ENCODE measurements around the gene FANK1. TPM values are rescaled to one million over a fixed set of nuclear protein-coding genes. Genes with fewer than 3 reads are reported as not detected.

FANK1 gene
- total RNA-seq, 1 donor from 2014 or later, result 0.30 TPM

GRCh38 chr10:125992254-125992653 lies 95.9 kb downstream of the FANK1 start:
- Histone ChIP-seq H3K36me3 (no peaks in the 10 kb centered on the region), H3K27ac (replicated peaks) (no peak overlapping the region), H3K4me3 (no peak overlapping the region), H3K4me1 (no peaks in the 10 kb centered on the region), H3K27me3 (ENCODE audit: low read depth) (no peaks in the 10 kb centered on the region), H3K9me3 (replicated peaks) (no peaks in the 10 kb centered on the region)
- intact Hi-C loops (cut with micrococcal nuclease), result no loop called here
- TF ChIP-seq, protein P1, sequence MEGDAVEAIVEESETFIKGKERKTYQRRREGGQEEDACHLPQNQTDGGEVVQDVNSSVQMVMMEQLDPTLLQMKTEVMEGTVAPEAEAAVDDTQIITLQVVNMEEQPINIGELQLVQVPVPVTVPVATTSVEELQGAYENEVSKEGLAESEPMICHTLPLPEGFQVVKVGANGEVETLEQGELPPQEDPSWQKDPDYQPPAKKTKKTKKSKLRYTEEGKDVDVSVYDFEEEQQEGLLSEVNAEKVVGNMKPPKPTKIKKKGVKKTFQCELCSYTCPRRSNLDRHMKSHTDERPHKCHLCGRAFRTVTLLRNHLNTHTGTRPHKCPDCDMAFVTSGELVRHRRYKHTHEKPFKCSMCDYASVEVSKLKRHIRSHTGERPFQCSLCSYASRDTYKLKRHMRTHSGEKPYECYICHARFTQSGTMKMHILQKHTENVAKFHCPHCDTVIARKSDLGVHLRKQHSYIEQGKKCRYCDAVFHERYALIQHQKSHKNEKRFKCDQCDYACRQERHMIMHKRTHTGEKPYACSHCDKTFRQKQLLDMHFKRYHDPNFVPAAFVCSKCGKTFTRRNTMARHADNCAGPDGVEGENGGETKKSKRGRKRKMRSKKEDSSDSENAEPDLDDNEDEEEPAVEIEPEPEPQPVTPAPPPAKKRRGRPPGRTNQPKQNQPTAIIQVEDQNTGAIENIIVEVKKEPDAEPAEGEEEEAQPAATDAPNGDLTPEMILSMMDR (IDR thresholded peaks at IDR 0.05; ENCODE audit: borderline replicate concordance), result no peak
- no peak for DNase-seq

DNA sequence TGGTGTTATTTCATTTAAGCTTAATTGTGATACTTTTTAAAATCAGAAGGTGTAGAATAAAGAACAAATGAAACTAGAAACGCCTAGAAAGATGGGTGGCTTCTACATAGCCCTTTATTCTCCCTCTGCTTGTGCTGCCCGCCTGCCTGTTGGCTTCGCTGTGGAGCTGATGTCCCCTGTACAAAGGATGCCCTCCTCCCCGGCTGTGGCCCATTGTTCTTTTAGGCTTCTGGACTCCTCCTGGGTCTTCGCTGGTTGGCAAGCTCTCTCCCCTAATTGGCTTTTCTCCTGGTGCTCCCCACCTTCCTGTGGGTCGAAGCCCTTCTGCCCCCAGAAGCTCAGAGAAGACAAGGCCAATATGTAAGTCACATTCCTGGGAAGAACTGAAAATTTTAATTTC lies 98.2 kb downstream of the FANK1 start:
- Histone ChIP-seq H3K27me3 (ENCODE audit: low read depth) (no peaks in the 10 kb centered on the region), H3K9me3 (replicated peaks) (no peaks in the 10 kb centered on the region), H3K4me3 (no peak overlapping the region), H3K27ac (replicated peaks) (no peak overlapping the region), H3K36me3 (no peaks in the 10 kb centered on the region), H3K4me1 (no peaks in the 10 kb centered on the region)
- TF ChIP-seq, protein P1 (IDR thresholded peaks at IDR 0.05; ENCODE audit: borderline replicate concordance), result no peak
- intact Hi-C loops (cut with micrococcal nuclease), result no loop called here
- no peak for DNase-seq

DNA sequence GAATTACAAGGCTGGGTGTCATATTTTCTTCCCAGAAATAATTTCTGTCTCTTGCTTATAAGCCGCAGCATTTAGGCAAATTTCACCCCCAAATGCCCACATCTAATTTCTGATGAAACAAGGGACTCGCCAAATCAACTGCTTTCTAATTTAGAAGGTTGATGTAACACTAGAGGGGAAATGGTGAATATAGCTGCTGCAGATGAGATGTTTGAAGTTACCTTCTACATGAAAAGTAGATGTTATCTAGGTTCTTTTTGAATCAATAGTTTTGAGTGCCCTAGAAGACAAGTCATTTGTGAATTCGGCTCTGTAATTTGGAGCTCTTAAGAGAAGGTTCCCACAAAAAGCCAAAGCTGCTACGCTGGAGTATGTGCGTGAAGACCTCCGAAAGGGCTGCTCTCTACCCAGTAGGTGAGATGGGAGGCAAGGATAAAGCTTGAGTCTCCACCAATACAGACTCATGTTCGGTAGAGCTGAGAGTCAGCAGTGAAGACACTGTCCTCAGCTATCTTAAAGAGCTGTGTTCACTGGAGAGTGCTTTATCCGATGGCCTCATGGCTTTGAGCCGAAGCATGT lies 99.5 kb downstream of the FANK1 start:
- Histone ChIP-seq H3K36me3 (no peaks in the 10 kb centered on the region), H3K27me3 (ENCODE audit: low read depth) (no peaks in the 10 kb centered on the region), H3K9me3 (replicated peaks) (no peaks in the 10 kb centered on the region), H3K4me3 (no peak overlapping the region), H3K27ac (replicated peaks) (no peak overlapping the region), H3K4me1 (no peaks in the 10 kb centered on the region)
- no peak for DNase-seq
- TF ChIP-seq, protein P1 (IDR thresholded peaks at IDR 0.05; ENCODE audit: borderline replicate concordance), result no peak
- intact Hi-C loops (cut with micrococcal nuclease), result no loop called here

GRCh38 chr10:125997586-125997985 lies 101.2 kb downstream of the FANK1 start:
- no peak overlapping the region for H3K4me3 ChIP-seq
- no peaks in the 10 kb centered on the region for H3K36me3 ChIP-seq
- DNase-seq, result no peak
- no peaks in the 10 kb centered on the region for H3K4me1 ChIP-seq
- no peak overlapping the region for H3K27ac ChIP-seq (replicated peaks)
- no peaks in the 10 kb centered on the region for H3K27me3 ChIP-seq (ENCODE audit: low read depth)
- no peaks in the 10 kb centered on the region for H3K9me3 ChIP-seq (replicated peaks)
- intact Hi-C loops (cut with micrococcal nuclease), result no loop called here
- TF ChIP-seq, protein P1 (IDR thresholded peaks at IDR 0.05; ENCODE audit: borderline replicate concordance), result no peak

- Histone ChIP-seq H3K27ac (replicated peaks) (no peak overlapping the region), H3K36me3 (no peaks in the 10 kb centered on the region), H3K27me3 (ENCODE audit: low read depth) (no peaks in the 10 kb centered on the region), H3K4me1 (no peaks in the 10 kb centered on the region), H3K9me3 (replicated peaks) (no peaks in the 10 kb centered on the region), H3K4me3 (no peak overlapping the region)
- no peak for DNase-seq
- TF ChIP-seq, protein P1 (IDR thresholded peaks at IDR 0.05; ENCODE audit: borderline replicate concordance), result no peak
- intact Hi-C loops (cut with micrococcal nuclease), result no loop called here
Observed at GRCh38 chr10:125999694-126000093, 103.3 kb downstream of the FANK1 start.

Measured in left ventricle myocardium inferior (tissue), 1 donor.